ENCODE results near the gene DTWD2.
"Not testable (repeated sequence)": the region's sequence is repeated elsewhere in the genome, so short reads cannot be mapped to it uniquely, and the experiment has no call there.

Gene DTWD2

GRCh38 chr5:118857700-118858099 is 130.6 kb downstream of the DTWD2 start:
- no peak for DNase-seq

GRCh38 chr5:118854819-118855218 is 133.5 kb downstream of the DTWD2 start:
- no peak for DNase-seq

DNA sequence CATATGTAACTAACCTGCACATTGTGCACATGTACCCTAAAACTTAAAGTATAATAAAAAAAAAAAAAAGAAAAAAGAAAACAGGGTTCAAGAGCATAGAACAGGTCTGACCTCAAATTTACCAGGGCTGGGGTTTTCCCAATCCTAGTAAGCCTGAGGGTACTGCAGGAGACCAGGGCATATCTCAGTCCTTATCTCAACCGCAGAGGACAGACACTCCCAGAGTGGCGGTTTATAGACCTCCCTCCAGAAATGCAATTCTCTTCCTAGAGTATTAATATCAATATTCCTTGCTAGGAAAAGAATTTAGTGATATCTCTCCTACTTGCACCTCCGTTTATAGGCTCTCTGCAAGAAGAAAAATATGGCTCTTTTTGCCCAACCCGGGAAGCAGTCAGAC is 136.6 kb downstream of the DTWD2 start:
- not testable (repeated sequence) for DNase-seq

- DNase-seq: not testable (repeated sequence)
Measured at GRCh38 chr5:118849507-118849906, 138.8 kb downstream of the DTWD2 start.

- no peak for DNase-seq
Measured at GRCh38 chr5:118844351-118844750, 144.0 kb downstream of the DTWD2 start.

GRCh38 chr5:118834710-118835109 is 153.6 kb downstream of the DTWD2 start:
- DNase-seq: no peak

DNA sequence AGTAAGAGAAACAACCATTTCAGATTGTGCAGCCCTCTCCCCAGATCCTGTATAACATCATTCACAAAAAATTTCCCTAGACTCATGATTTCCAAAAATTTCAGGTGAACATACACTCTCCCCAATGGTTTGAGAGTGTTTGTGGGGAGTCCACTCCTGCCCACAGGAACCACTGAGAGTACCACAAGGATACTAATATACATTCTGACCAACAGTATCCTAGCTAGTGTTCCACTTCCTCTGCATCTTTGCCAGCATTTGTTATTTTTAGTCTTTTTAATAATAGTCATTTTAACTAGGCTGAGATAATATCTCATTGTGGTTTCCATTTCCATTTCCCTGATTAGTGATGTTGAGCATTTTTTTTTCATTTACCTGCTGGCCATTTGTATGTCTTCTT is 155.4 kb downstream of the DTWD2 start:
- DNase-seq: no peak

DNA sequence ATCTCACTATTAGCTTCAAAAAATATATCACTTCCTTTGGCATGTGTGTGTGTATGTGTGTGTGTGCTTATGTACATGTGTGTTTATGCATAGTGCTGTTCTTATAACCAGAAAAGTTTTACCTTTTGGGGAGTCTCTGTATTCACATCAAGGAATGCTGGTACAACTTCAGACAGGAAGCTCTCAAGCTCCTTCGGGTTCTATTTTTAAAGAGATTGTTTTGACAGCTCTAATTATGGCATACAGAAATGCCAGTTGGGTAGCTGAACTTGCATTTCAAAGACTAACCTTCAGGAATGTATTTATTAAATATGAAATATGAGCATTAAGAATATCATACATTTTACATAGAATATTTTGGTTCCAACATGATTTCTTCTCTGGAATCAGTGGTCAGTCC is 163.1 kb downstream of the DTWD2 start:
- no peak for DNase-seq

- no peak for DNase-seq
Measured at GRCh38 chr5:118818604-118819003, 169.7 kb downstream of the DTWD2 start.

GRCh38 chr5:118808441-118808840 is 179.9 kb downstream of the DTWD2 start:
- no peak for DNase-seq

DNA sequence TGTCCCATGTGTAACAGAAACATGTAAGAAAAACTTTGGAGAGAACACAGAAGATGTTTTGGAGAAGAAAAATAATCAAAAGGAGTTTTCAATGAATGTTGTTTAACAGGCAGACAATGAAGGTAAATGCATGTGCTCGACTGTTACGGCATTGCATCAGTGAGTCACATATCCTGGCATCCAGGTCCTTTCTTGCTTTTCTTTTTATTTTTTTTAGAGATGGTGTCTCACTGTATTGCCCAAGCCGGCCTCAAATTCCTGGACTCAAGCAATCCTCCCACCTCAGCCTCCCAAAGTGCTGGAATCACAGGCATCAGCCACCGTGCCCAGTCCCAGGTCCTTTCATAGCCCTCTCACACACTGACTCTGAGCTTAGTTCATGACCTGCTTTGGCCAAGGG is 181.8 kb downstream of the DTWD2 start:
- no peak for DNase-seq

DNA sequence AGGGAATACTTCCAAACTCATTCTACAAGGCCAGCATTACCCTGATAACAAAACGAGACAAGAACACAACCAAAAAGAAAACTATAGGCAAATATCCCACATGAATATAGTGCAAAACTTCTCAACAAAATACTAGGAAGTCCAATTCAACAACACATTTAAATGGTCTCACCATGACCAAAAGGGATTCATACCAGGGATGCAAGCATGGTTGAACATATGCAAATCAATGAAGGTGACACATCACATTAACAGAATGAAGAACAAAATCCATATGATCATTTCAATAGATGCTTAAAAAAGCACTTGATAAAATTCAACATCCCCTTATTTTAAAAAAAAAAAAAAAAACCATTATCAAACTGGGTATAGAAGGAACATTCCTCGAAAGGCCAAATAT is 186.0 kb downstream of the DTWD2 start:
- no peak for DNase-seq

DNA sequence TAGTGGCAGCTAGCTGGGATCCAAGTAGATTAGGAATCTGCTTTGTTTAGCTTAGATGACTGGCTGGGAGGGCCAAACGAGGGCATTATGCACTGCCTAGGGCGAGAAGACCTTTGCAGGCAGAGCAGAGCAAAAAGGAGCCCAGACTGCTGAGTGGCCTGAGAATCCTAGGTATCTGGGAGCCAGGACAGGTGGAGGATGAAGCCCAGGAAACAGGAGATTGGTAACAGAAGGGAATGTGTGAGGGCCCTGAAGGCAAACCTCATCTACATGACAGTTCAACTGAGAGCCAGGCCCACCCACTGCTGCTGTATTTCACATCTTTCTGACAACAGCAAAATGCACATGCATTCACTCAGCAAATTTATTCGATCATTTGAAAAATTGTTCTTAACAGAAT is 192.3 kb downstream of the DTWD2 start:
- DNase-seq: no peak

- DNase-seq: no peak
Measured at GRCh38 chr5:118794281-118794680, 194.1 kb downstream of the DTWD2 start.

GRCh38 chr5:118793652-118794051 is 194.7 kb downstream of the DTWD2 start:
- DNase-seq: no peak

DNA sequence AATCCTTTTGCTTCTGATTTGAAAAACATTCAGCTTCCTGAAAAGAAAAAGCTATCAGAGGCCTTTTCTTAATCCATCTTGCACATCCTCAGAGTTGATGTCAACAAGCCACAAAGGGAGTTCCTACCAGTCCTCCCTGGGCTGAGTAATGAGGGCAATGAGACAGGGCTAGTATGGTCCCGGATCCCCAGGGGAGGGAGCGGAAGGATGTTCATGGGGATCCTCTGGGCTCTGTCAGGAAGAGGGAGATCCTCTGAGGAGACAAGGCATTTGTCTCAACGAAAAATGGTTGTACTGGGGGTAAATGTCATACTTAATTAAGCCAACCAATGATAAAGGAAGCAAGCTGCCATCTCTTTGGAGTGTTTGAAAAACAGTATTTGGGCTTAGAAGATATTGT is 195.3 kb downstream of the DTWD2 start:
- DNase-seq: no peak

DNA sequence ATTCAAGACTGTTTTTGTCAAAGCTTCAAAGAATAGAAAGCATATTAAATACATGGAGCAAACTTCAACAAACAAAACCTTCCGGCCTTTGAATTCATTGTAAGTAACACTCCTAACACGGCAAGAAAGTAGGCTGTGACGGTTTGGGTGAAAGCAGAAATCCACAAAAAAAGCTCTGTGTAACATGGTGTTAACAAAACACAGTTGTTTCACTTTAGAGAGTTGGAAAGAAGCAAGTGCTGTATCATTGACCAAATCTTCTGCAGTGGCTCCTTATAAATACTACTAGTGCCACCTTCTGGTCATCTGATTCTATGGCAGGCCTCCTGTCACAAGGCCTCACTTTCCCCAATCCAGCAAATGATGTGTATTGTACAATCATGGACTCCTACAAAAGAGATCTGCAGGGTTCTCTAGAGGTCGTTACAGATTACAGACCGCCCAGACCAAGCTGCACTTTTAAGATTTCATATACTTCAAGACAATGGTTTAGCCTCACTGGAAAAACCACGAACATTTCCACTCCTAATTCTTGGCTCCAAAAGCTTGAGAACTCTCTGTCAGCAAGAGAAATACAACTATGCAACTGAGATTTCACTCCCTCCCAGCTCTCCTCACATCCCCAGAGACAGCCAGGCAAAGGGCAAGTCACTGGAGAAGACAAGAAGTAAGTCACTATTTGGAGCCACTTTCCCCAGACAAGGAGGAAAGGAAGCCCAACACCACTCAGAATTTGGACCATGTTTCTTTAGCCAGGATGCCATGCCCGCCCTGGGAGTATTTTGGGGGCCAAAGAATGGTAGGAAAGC is 196.2 kb downstream of the DTWD2 start:
- peak; percentile 48 for DNase-seq

- no peak for DNase-seq
Measured at GRCh38 chr5:118789366-118789765, 199.0 kb downstream of the DTWD2 start.

GRCh38 chr5:118788351-118788750 is 200.0 kb downstream of the DTWD2 start:
- no peak for DNase-seq

Measured in NCI-H1092 treated with DMSO at 0.1 percent for 48 hours (cell line).